Activated naive CD4-positive, alpha-beta T cell treated with anti-CD3 and anti-CD28 coated beads for 36 hours (primary cell): ENCODE measurements around the gene EEPD1. TPM values are rescaled to one million over a fixed set of nuclear protein-coding genes. Genes with fewer than 3 reads are reported as not detected.
"Not testable (repeated sequence)": the region's sequence is repeated elsewhere in the genome, so short reads cannot be mapped to it uniquely, and the experiment has no call there.

Experiments used
- CTCF ChIA-PET: fragments of 350-600 bp; sonication (Branson Sonifier 250); formaldehyde crosslinking; loops from one replicate; lab custom pipeline; 2021; ENCODE audit warnings: antibody characterized with exemption; lab: Charles Lee
- DNase-seq: peaks from one replicate; pipeline ENCODE4 v3.0.0-alpha.2; 2020
- H3K27ac Mint-ChIP-seq: one replicate; pipeline ENCODE4 v1.8.0; 2021; ENCODE audit warnings: mild to moderate bottlenecking, mixed read lengths
- H3K27me3 Mint-ChIP-seq: one replicate; pipeline ENCODE4 v1.8.0; 2021; ENCODE audit warnings: low read depth, mixed read lengths
- H3K36me3 Mint-ChIP-seq: one replicate; pipeline ENCODE4 v1.8.0; 2021; ENCODE audit warnings: low read depth, mixed read lengths
- H3K4me1 Mint-ChIP-seq: one replicate; pipeline ENCODE4 v1.8.0; 2021; ENCODE audit warnings: low read depth, mixed read lengths
- H3K4me3 Mint-ChIP-seq: one replicate; pipeline ENCODE4 v1.8.0; 2021; ENCODE audit warnings: mild to moderate bottlenecking, moderate library complexity, mixed read lengths
- H3K9me3 Mint-ChIP-seq: one replicate; pipeline ENCODE4 v1.8.0; 2021; ENCODE audit warnings: mixed read lengths
- intact Hi-C: fragments of 100-400 bp; cut with micrococcal nuclease; formaldehyde crosslinking; loops from one replicate; pipeline ENCODE4 v1.15.1; 2023
- total RNA-seq, 2 experiments: library from RNA; stranded (reverse); gene quantifications; one replicate each; pipeline ENCODE4 v1.2.3, GENCODE V29; 2021

EEPD1 gene
- total RNA-seq, 2 experiments from 2014 or later: 0.49 to 0.50 TPM

GRCh38 chr7:36117203-36117840, 35.7 kb upstream of the EEPD1 start:
- CTCF ChIA-PET: no interaction called here
- H3K4me1 Mint-ChIP-seq: peaks cover 27% of the 10 kb centered on the region
- no peak for DNase-seq
- H3K4me3 Mint-ChIP-seq: no peak overlapping the region
- H3K36me3 Mint-ChIP-seq: no peaks in the 10 kb centered on the region
- no peak overlapping the region for H3K27ac Mint-ChIP-seq
- intact Hi-C loops: no loop called here
- peaks cover 5% of the 10 kb centered on the region for H3K9me3 Mint-ChIP-seq
- H3K27me3 Mint-ChIP-seq: peaks cover 8% of the 10 kb centered on the region

GRCh38 chr7:36118344-36118743, 34.7 kb upstream of the EEPD1 start:
- H3K9me3 Mint-ChIP-seq: peaks cover 11% of the 10 kb centered on the region
- H3K36me3 Mint-ChIP-seq: peaks cover 2% of the 10 kb centered on the region
- peaks cover 27% of the 10 kb centered on the region for H3K4me1 Mint-ChIP-seq
- CTCF ChIA-PET: no interaction called here
- peaks cover 8% of the 10 kb centered on the region for H3K27me3 Mint-ChIP-seq
- no peak overlapping the region for H3K27ac Mint-ChIP-seq
- DNase-seq: no peak
- no peak overlapping the region for H3K4me3 Mint-ChIP-seq
- intact Hi-C loops: no loop called here

GRCh38 chr7:36119005-36119706, 33.9 kb upstream of the EEPD1 start:
- H3K36me3 Mint-ChIP-seq: peaks cover 2% of the 10 kb centered on the region
- H3K4me3 Mint-ChIP-seq: no peak overlapping the region
- peaks cover 27% of the 10 kb centered on the region for H3K4me1 Mint-ChIP-seq
- H3K9me3 Mint-ChIP-seq: peaks cover 11% of the 10 kb centered on the region
- H3K27ac Mint-ChIP-seq: no peak overlapping the region
- DNase-seq: no peak
- intact Hi-C loops: no loop called here
- CTCF ChIA-PET: no interaction called here
- peaks cover 8% of the 10 kb centered on the region for H3K27me3 Mint-ChIP-seq

- H3K27me3 Mint-ChIP-seq, H3K27ac Mint-ChIP-seq, DNase-seq, H3K36me3 Mint-ChIP-seq, H3K4me3 Mint-ChIP-seq, intact Hi-C loops, CTCF ChIA-PET: not testable (repeated sequence)
- Mint-ChIP-seq H3K4me1 (peaks cover 23% of the 10 kb centered on the region), H3K9me3 (peaks cover 15% of the 10 kb centered on the region)
Measured at GRCh38 chr7:36119983-36120646, 32.9 kb upstream of the EEPD1 start.

- H3K36me3 Mint-ChIP-seq, H3K4me3 Mint-ChIP-seq, CTCF ChIA-PET, H3K4me1 Mint-ChIP-seq, H3K27me3 Mint-ChIP-seq, H3K27ac Mint-ChIP-seq, DNase-seq, intact Hi-C loops: not testable (repeated sequence)
- peaks cover 17% of the 10 kb centered on the region for H3K9me3 Mint-ChIP-seq
Measured at GRCh38 chr7:36125630-36126029, 27.4 kb upstream of the EEPD1 start.

- intact Hi-C loops: no loop called here
- CTCF ChIA-PET: no interaction called here
- no peaks in the 10 kb centered on the region for H3K4me1 Mint-ChIP-seq
- H3K27me3 Mint-ChIP-seq: peaks cover 3% of the 10 kb centered on the region
- no peak for DNase-seq
- H3K4me3 Mint-ChIP-seq: no peak overlapping the region
- H3K9me3 Mint-ChIP-seq: peaks cover 12% of the 10 kb centered on the region
- H3K36me3 Mint-ChIP-seq: peaks cover 2% of the 10 kb centered on the region
- H3K27ac Mint-ChIP-seq: no peak overlapping the region
Measured at GRCh38 chr7:36127075-36127740, 25.8 kb upstream of the EEPD1 start.

GRCh38 chr7:36128448-36129047, 24.5 kb upstream of the EEPD1 start:
- CTCF ChIA-PET: no interaction called here
- intact Hi-C loops: no loop called here
- Mint-ChIP-seq H3K9me3 (peaks cover 7% of the 10 kb centered on the region), H3K27ac (no peak overlapping the region), H3K4me1 (no peaks in the 10 kb centered on the region), H3K4me3 (no peak overlapping the region), H3K36me3 (no peaks in the 10 kb centered on the region), H3K27me3 (no peaks in the 10 kb centered on the region)
- DNase-seq: no peak

- Mint-ChIP-seq H3K4me1 (no peaks in the 10 kb centered on the region), H3K9me3 (peaks cover 7% of the 10 kb centered on the region), H3K4me3 (no peak overlapping the region), H3K27ac (no peak overlapping the region), H3K36me3 (no peaks in the 10 kb centered on the region), H3K27me3 (no peaks in the 10 kb centered on the region)
- CTCF ChIA-PET: no interaction called here
- intact Hi-C loops: no loop called here
- no peak for DNase-seq
Measured at GRCh38 chr7:36129048-36129534, 24.0 kb upstream of the EEPD1 start.

- DNase-seq: no peak
- Mint-ChIP-seq H3K4me1 (no peaks in the 10 kb centered on the region), H3K27me3 (no peaks in the 10 kb centered on the region), H3K9me3 (no peaks in the 10 kb centered on the region), H3K27ac (no peak overlapping the region), H3K36me3 (no peaks in the 10 kb centered on the region), H3K4me3 (no peak overlapping the region)
- CTCF ChIA-PET: no interaction called here
- intact Hi-C loops: no loop called here
Measured at GRCh38 chr7:36130236-36130945, 22.7 kb upstream of the EEPD1 start.

GRCh38 chr7:36131026-36131425, 22.0 kb upstream of the EEPD1 start:
- Mint-ChIP-seq H3K36me3 (no peaks in the 10 kb centered on the region), H3K9me3 (no peaks in the 10 kb centered on the region), H3K4me1 (no peaks in the 10 kb centered on the region), H3K27me3 (no peaks in the 10 kb centered on the region), H3K27ac (no peak overlapping the region), H3K4me3 (no peak overlapping the region)
- DNase-seq: no peak
- CTCF ChIA-PET: no interaction called here
- intact Hi-C loops: no loop called here

- Mint-ChIP-seq H3K27ac (no peak overlapping the region), H3K9me3 (no peaks in the 10 kb centered on the region), H3K27me3 (no peaks in the 10 kb centered on the region), H3K4me1 (no peaks in the 10 kb centered on the region), H3K4me3 (no peak overlapping the region), H3K36me3 (no peaks in the 10 kb centered on the region)
- CTCF ChIA-PET: interaction anchor here (0.7 kb wide), 1 partner anchor 161 kb away, joined by 3 read pairs; no protein-coding TSS in a partner anchor
- no peak for DNase-seq
- intact Hi-C loops: no loop called here
Measured at GRCh38 chr7:36131499-36131898, 21.6 kb upstream of the EEPD1 start.
